HG03354 (cell line): ENCODE measurements around the gene AGMAT.

Experiments used
- ATAC-seq: cut with Tn5 transposase; IDR thresholded peaks from one replicate; pipeline ENCODE4 v1.9.1; 2021; ENCODE audit warnings: mild to moderate bottlenecking; ENCODE audit not compliant: unreplicated experiment, poor library complexity, severe bottlenecking

The AGMAT gene

GRCh38 chr1:15584489-15585363, at the start of gene AGMAT:
AGMAT (minus strand) TSS chr1:15585051; CDS start chr1:15584967, 84 bp downstream.
- ATAC-seq = peak; percentile 75

GRCh38 chr1:15633756-15634420, 49.0 kb upstream of the AGMAT start:
- no peak for ATAC-seq

- peak; percentile 39 for ATAC-seq
Observed at GRCh38 chr1:15628003-15628402, 43.2 kb upstream of the AGMAT start.

GRCh38 chr1:15627343-15627988, 42.6 kb upstream of the AGMAT start:
- ATAC-seq = peak; percentile 92

GRCh38 chr1:15626269-15626950, 41.6 kb upstream of the AGMAT start:
- ATAC-seq = no peak

GRCh38 chr1:15625056-15625917, 40.4 kb upstream of the AGMAT start:
- ATAC-seq = no peak

GRCh38 chr1:15624133-15624714, 39.4 kb upstream of the AGMAT start:
- ATAC-seq = no peak

- ATAC-seq = no peak
Observed at GRCh38 chr1:15623435-15623834, 38.6 kb upstream of the AGMAT start.

GRCh38 chr1:15622712-15623373, 38.0 kb upstream of the AGMAT start:
- no peak for ATAC-seq

GRCh38 chr1:15621975-15622374, 37.1 kb upstream of the AGMAT start:
- ATAC-seq = no peak

GRCh38 chr1:15620902-15621682, 36.2 kb upstream of the AGMAT start:
- ATAC-seq = no peak

- no peak for ATAC-seq
Observed at GRCh38 chr1:15620155-15620545, 35.3 kb upstream of the AGMAT start.

- ATAC-seq = no peak
Observed at GRCh38 chr1:15618655-15619525, 34.0 kb upstream of the AGMAT start.

- peak; percentile 49 for ATAC-seq
Observed at GRCh38 chr1:15618077-15618654, 33.3 kb upstream of the AGMAT start.

- ATAC-seq = peak; percentile 65
Observed at GRCh38 chr1:15617173-15618076, 32.6 kb upstream of the AGMAT start, which contains the start of gene DDI2. DDI2 (plus strand) TSS chr1:15617458; CDS start chr1:15617671, 213 bp downstream.
